Measurements from ENCODE around the gene PLCG2.
A peak's percentile ranks its signal among the peaks of the same experiment; 100 is the strongest.
"Not testable (repeated sequence)": the region's sequence is repeated elsewhere in the genome, so short reads cannot be mapped to it uniquely, and the experiment has no call there.

PLCG2 gene

DNA sequence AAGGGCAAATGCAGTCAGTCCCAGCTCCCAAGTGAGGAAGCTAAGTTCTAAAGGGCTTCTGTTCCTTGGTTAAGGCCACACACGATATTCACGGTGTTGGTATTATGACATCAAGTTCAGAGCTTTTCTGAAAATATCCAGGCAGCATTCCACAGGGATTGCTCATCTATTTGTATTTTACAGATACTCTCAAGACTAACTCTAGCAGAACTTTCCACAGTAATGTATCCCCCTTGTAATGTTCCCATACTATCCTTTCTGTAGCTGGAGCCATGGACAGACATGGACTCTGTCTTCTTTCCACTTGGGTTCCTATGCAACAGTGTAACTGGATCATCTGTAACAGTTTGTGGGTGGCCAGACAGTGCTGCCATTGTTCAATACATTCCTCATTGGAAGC, 218.6 kb downstream of the PLCG2 start:
- no peak for DNase-seq (ENCODE audit: low read depth)

DNA sequence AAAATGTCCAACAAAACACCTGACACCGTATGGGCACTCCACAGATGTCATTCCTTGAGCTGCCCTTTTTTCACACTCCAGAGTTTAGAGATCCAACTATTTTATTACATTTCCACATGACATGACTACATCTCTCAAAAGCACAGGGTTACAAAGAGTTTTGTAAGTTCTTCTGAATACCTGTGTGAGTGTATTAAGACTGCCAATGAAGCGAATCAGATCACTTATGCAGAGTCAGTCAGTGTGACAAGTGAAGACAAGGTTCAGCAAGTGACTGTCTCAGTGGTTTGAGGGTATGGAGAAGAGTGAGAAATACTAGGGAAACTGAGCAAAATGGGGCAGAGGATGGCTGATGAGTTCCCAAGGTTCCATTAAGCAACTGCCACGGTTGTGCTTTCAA, 223.7 kb downstream of the PLCG2 start:
- DNase-seq (ENCODE audit: low read depth), result no peak

DNA sequence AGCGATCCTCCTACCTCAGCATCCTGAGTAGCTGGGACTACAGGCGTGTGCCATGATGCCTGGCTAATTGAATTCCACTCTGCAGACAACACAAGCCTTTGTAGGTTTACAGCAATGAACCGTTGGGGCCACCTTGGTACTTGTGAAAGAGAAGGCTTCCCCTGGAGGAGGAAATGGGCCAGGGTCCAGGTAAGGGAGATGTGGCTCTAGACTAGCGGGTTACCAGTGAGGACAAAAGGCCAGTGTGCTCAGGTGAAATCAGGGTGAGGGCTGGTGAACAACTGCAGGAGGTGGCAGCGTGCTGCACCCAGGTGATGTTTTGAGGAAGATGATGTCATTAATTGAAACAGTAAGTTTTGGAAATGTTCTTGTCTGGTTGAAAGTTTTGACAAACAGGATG, 225.5 kb downstream of the PLCG2 start:
- DNase-seq (ENCODE audit: low read depth), result no peak

DNA sequence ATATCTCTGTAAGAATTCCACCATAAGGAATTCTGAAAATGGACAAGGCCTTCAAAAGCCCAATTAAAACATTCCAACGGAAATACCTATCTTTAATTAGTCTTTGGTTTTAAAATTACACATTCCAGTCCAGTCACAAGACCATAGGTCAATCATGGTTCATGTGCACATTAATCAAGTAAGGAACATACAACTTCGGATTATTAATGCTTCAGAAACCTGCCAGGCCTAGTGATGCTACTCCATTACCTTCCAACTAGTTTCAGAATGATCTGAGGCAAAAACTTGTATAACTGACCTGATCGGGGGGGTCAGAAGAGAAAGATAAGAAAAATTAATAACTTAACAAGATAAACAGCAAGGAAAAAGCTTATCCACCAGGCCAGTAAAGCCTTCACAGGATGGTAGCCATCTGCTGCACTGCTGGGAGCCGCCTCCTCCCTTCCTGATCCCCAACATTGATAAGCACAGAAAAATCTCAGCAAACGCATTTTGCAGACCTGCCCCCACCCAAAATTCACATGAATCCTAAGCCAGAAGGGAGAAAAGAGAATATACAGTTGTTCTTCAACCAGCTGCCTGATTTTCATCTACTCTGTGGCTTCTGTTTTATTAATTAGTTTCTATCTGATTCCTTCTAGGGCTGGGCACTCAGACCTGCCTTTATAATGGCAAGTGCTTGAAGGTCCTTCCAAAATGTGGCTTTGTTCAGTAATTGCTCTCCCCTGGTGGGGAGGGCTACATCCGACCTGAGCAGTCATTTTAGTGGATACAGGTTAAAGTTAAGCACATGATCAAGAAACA, 226.1 kb downstream of the PLCG2 start:
- no peak for DNase-seq (ENCODE audit: low read depth)

DNA sequence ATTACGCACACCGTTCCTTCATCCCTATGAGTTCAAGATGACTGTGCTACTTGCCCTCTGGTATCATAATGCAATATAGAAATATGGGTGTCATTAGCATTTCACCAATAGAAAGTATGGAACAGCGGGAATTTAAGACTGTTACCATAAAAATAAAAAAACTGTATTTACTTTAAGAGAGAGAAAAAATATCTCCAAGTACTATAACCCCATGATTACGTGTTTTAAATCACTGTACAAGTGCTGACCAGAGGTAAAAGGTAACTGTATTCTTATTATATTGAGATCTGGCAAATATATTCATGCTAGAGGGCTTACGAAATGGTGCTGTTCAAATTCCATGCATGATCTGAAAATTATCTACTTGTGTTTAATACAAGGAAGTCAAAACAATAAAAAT, 226.9 kb downstream of the PLCG2 start:
- DNase-seq (ENCODE audit: low read depth), result no peak

DNA sequence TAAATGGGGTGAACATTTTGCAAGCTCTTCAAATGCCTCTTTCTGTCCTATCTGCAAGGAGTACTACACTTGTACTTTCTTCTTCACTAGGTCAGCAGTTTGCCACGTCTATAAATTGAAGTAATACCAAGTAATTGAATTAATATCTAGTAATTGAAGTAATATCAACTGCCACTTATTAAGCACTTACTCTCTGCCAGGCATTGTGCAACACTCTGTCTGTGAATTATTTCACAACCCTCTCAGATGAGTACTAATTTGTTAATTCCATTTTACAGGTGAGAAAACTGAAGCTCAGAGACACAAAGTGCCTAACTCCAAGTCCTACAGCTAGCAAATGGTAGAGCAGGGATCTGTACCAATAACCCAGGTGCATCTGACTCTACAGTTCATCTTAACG, 228.1 kb downstream of the PLCG2 start:
- DNase-seq (ENCODE audit: low read depth), result no peak

DNA sequence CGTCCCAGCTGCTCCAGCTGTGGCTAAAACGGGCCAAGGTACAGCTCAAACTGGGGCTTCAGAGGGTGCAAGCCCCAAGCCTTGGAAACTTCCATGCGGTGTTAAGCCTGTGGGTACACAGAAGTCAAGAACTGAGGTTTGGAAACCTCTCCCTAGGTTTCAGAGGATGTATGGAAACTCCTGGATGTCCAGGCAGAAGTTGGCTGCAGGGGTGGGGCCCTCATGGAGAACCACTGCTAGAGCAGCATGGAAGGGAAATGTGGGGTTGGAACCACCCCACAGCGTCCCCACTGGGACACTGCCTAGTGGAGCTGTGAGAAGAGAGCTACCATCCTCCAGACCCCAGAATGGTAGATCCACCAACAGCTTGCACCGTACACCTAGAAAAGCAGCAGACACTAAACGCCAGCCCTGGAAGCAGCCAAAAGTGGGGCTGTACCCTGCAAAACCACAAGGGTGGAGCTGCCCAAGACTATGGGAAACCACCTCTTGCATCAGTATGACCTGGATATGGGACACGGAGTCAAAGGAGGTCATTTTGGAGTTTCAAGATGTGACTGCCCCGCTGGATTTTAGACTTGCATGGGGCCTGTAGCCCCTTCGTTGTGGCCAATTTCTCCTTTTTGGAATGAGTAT, 230.0 kb downstream of the PLCG2 start:
- DNase-seq (ENCODE audit: low read depth), result no peak

DNA sequence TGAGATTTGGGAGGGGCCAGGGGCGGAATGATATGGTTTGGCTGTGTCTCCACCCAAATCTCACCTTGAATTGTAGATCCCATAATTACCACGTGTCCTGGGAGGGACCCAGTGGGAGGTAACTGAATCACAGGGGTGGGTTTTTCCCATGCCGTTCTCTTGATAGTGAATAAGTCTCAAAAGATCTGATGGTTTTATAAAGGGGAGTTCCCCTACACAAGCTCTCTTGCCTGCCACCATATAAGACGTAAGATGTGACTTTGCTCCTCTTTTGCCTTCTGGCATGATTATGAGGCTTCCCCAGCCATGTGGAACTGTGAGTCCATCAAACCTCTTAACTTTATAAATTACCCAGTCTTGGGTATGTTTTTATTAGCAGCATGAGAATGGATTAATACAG, 230.7 kb downstream of the PLCG2 start:
- DNase-seq (ENCODE audit: low read depth), result not testable (repeated sequence)

DNA sequence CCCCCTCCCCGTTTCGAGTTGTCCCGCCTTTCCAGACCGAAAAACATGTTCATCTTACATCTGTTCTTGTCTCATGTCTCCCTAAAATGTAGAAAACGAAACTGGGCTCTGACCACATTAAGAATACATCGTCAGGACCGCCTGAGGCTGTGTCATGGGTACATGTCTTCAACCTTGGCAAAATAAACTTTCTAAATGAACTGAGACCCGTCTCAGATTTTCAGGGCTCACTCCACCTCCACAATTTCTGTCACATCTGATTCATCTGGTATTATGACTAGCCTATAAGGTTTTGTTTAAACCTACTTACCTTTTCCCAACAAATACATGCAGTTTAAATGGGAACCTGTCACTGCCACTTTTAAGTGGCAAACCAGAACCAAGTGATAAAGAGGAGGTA, 231.6 kb downstream of the PLCG2 start:
- DNase-seq (ENCODE audit: low read depth), result no peak

DNA sequence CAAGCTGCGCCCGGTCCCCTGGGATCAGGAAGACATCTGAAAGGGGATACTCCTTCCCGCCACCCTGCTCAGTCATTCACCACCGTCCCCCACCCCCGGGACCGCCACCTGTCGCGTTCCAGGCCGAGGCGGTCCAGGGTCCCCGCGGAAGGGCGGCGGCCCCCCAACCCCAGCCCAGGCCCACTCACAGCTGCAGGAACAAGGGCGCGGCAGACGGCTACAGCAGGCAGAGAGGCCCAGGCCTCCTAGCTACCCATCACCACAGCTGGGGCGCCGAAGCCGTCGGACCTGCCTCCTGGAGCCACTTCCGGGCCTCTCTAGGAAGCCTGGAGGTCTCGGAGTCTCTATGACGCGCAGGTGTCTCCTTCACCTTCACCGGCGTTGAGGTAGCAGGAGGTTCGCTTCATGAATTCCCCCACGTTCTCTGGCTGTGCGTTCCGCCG, 232.1 kb downstream of the PLCG2 start, which contains the start of gene SDR42E1:
SDR42E1 (minus strand) TSS at position 272 of the 443 bp plus-strand sequence. CDS start 10,612 bp downstream, outside the sequence.
- DNase-seq (ENCODE audit: low read depth), result peak; percentile 46
